NCI-H2107 treated with DMSO at 0.1 percent for 48 hours (cell line): ENCODE measurements around the gene PDC.
"Not testable (repeated sequence)": the region's sequence is repeated elsewhere in the genome, so short reads cannot be mapped to it uniquely, and the experiment has no call there.

Experiments used
- DNase-seq: peaks from one replicate; lab custom pipeline; 2025; ENCODE audit not compliant: unreplicated experiment; lab: John Stamatoyannopoulos, UW

PDC gene

DNA sequence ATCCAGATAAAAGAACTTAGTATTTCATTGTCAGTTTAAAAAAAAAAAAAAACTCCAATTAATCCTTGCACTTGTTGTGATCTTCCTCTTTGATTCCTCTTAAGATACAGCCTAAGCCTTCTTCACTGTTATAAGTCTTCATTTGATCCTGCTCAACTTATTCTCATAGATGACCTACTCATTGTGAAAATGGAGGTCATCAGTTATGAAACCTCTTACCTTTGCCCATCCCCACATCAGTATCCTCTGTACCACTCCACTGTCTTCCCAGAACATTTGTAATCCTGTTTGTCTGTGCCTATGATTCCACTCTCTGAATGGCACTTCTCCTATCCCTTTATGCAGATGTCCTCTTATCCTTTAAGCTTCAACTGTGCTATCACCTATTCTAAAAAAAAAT, 57.3 kb downstream of the PDC start:
- DNase-seq, result no peak

DNA sequence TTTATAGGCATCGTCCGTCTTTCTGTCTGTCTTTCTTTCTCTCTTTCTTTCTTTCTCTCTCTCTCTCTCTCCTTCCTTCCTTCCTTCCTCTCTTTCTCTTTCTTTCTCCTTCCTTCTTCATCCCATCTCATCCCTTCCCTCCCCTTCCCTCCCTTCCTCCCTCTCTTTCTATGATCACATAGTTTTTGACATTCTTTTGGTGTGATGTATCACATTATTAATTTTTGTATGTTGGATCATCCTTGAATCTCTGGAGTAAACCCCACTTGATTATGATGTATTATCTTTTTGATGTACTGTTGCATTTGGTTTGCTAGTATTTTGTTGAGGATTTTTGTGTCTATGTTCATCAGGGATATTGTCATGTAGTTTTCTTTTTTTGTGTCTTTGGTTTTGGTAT, 59.5 kb downstream of the PDC start:
- not testable (repeated sequence) for DNase-seq
